A673 (cell line): Measurements from ENCODE around the gene POLR2J.
"Not testable (repeated sequence)": the region's sequence is repeated elsewhere in the genome, so short reads cannot be mapped to it uniquely, and the experiment has no call there.

Source experiments
- CTCF ChIP-seq: fragments of 300-800, 200-600 bp; sonication (generic); conservative IDR thresholded peaks from 2 replicates; pipeline ENCODE4 v1.5.1; 2017; ENCODE audit warnings: low read depth, mild to moderate bottlenecking, antibody characterized with exemption, low read length, moderate library complexity, mixed read lengths
- EZH2 ChIP-seq: fragments of 200-600 bp; sonication (generic); IDR thresholded peaks from 2 replicates; pipeline ENCODE4 v1.6.1; 2017; ENCODE audit warnings: borderline replicate concordance, low read depth, mild to moderate bottlenecking, mixed read lengths, antibody characterized with exemption, low read length; ENCODE audit not compliant: poor library complexity, severe bottlenecking

GRCh38 chr7:102510575-102510974 lies 31.9 kb upstream of the POLR2J start:
- not testable (repeated sequence) for TF ChIP-seq CTCF, EZH2
